Activated naive CD4-positive, alpha-beta T cell (primary cell): Measurements from ENCODE around the gene TMEM222.

Source experiments
- DNase-seq, 4 experiments: peaks; one replicate each; lab custom pipeline; 2025; lab: John Stamatoyannopoulos, UW

TMEM222 gene

DNA sequence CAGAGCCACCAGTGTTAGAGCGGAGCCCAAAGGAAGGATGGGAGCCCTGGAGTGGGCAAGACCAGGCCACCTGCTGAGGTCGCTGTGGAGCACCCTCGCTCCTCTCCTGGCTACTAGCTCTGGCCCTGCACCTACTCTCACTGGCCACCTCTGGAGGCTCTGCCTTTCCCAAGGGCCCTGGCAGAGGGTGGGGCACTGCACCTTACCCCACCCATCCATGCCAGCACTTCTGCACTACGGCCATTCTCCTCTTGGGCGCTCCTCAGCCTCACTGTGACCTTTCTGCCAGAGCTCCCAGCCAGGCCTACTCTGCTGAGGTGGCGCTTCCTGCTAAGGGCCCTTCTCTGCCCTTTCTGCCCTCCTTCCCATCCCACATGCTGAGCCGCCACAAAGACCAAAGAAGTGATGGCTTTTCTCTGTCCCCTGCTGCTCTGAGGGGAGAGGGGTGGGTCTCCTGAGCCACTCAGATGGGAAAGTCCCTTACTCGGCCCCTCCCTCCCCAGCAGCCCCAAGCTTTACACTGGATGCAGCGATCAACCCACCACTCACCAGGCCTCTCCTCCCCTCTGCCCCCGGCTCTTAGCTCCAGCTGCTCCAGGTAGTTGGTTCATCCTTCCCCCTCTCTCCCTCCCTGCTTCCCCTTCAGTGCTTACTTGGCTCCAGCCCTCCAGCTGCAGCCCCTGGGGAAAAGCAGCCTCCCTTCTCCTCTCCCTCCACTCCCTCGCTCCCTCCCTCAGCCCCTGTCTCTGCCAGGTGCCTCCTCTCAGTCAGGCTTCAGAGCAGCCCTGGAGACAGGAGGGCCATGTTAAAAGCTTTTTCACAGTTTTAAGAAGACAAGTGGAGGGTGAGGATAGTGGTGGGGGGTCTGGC lies 14.8 kb upstream of the TMEM222 start:
- no peak for DNase-seq

DNA sequence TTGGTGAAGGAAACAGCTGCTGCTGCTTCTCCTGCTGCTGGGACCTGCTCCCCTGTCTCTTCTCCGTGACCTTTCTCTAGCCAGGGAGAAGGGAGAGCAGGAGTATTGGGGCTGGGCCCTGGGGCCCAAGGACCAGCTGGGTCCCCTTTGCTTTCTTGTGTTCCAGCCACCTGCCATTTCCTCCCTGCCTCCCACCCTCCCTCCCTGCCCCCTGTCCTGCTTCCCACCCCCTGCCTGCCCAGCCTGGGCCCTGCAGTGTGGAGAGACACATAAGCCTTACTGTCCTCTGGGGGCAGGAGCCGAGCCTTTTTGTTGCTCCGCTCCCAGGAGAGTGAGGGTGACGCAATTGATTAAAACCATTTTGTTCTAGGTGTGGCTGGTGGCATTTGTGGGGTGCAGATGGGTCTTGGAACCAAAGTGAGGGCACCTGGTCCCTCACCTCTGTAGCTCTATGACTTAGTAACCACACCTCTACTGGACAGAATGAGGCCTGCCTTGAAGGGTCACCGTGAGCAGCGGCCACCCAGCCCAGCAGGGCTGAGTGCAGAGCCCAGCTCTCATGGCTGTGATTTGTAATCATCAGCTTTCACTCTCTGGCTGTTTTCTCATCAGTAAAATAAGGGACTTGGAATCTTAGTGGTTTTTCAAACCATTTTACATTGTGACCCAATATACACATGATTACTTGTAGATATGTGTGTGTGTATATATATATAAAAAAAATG lies 13.9 kb upstream of the TMEM222 start:
- DNase-seq, result no peak

DNA sequence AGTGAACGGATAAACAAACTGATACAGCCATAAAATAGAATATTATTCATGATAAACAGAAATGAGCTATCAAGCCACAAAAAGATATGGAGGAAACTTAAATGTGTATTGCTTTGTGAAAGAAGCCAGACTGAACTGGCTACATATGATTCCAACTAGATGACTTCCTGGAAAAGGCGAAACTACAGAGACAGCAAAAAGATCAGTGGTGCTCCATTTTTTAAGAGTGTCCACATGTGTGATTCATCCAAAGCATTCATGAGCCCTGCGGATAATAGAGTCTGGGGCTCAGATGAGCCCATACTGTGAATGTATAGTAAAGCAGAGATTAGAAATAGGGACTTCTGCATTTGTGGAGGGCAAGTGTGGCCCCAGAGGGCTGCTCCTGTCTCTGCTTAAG lies 7.8 kb upstream of the TMEM222 start:
- DNase-seq, result no peak

DNA sequence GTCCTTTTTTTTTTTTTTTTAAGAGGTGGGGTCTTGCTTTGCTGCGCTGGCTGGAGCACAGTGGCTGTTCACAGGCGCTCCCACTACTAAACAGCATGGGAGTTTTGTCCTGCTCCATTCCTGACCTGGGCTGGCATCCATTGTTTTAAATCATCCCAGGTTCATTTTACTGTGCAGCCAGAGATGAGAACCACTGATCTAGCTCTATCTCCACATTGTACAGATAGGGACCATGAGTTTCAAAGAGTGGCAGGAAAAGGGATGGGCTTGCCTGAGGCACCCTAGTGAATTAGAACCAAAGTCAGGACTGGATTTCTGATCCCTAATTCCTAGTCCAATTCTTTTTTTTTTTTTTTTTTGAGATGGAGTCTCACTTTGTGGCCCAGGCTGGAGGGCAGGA lies 7.2 kb upstream of the TMEM222 start:
- DNase-seq, result no peak

DNA sequence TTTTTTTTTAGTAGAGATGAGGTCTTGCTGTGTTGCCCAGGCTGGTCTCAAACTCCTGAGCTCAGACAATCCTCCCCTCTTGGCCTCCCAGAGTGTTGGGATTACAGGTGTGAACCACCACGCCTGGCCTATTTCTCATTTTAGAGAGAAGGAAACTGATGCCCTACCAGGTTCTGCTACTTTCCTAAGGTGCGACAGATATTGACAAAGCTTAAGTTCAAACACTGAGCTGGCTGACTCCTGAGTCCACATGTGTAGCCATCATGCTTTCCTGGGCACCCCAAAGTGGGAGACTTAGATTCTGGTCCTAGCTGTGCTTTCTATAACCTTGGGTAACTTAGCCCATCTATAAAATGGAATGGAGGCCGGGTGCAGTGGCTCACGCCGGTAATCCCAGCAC lies 5.1 kb upstream of the TMEM222 start:
- DNase-seq, result no peak

DNA sequence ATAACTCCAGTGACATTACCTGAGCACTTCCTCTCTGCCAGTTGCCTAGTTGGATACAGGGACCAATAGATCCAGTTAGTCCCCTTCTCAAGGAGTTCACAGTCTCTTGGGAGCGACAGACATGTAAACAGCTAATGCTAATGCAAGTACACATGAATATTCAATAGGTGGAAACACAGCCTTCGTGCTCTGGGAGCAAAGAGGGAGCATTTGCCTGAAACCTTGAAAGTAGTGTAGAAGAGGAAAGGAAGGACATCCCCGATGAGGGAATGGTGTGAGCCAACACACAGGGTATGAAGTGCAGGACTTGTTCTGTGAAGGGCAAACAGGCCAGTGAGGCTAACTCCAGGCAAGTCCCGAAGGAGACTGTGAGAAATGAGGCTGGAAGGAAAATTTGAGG lies 3.8 kb upstream of the TMEM222 start:
- no peak for DNase-seq

DNA sequence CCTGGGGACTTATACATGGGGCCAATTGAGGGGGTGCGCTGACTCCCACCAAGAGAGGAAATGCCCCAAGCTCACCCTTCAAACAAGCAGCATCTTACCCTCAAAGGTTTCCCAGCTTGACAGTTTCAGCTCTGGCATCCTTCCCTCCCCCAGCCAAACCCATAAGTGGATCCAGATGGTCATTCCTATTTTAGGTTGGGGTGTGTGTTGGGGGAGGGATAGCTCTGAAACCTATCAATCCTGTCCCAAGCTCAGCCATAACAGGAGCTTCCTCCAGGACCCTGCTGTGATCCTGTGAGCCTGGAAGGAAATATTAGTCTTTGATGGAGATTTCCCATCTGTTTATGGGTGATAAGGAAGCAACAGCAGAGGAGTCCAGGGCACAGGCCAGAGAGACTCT lies 3.4 kb upstream of the TMEM222 start:
- no peak for DNase-seq

DNA sequence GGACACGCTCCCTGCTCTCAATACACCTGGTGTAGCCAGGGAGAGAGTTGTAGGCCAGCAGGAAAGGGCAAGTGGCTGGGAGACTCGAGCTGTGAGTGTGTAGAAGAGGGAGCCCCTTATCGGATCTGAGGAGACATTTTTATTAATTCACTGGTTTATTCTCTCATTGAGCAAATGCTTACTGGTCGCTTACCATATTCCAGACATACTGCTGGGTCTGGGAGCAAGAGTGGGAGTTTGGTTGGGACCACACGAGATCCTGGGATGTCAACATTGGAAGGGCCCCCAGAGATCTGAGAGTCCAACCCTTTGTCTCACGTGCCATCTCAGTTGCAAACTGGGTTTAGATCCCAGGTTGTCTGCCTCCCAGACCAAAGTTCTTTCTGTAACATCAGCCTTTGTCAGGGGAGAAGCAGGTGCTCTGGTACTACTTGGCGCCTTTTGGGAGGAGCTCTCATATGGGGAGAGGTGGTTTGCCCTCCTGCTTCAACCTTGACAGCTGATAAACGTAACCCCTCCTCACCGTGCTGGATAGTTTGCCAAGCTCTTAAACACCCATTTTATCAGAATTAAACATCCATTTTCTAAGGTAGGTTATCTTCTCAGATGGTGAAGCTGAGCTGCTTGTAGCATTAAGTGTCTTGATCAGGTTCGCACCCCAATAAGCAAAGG lies 742 bp downstream of the TMEM222 start:
- no peak for DNase-seq

DNA sequence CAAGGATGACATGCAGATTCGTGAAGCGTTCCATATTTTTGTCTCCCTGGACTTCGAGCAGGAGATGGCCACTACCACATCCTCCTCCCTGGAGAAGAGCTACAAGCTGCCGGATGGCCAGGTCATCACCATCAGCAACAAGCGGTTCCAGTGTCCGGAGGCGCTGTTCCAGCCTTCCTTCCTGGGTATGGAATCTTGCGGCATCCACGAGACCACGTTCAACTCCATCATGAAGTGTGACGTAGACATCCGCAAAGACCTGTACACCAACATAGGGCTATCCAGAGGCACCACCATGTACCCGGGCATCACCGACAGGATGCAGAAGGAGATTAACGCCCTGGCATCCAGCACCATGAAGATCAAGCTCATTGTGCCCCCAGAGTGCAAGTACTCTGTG lies 3.3 kb downstream of the TMEM222 start:
- no peak for DNase-seq

DNA sequence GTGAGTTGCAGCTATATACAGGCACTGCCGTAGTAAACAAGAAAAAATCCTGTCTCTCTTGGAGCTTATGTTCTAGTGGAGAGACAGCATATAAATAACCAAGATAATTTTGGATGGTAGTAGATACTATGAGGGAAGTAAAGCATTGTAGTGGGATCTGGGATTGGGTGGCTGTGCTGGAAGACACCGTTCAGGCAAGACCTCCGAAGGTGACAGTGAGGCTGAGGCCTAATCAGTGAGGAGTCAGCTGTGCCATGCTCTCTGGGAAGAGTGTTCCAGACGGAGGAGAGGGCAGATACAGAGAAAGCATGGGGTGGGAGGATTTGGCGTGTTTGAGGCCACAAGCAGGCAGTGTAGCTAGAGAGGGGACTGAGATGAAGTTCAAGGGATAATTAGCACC lies 6.0 kb downstream of the TMEM222 start:
- no peak for DNase-seq

DNA sequence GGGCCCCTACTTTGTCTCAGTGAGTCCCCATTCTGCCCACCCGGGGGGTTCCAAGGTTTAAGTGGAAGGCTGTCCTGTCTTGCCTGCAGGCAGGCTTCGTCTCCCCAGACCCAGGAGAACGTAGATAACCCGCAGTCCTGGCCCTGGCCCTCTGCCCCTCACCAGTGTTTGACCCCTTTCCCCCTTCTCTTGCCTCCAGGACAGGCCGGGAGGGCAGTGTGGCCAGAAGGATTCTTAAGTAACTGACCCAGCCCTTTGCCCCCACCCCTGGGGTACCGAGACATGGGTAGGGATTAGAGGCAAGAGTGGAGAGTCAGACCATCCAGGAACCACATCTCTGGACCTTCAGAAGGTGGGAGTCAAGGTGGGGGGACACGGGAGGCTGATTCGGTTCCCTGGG lies 8.8 kb downstream of the TMEM222 start:
- DNase-seq, result no peak

DNA sequence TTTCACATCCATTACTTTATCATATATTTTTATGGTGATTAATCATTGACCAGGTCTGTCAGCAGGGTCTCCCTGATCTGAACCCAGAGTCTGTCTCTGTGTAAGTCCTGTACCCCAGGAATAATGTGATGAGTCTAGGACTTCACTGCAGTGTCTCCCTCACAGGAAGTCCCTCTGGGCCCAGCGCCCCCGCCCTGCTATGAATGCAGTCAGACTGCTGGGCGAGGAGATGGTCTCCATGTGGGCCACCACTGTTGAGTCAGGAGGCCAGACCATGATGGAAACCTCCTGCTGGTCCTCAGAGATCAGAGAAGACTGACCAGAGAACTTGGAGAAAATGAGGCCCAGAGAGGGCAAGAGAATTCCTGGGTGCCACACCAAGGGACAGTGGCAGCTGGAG lies 9.5 kb downstream of the TMEM222 start:
- DNase-seq, result no peak

DNA sequence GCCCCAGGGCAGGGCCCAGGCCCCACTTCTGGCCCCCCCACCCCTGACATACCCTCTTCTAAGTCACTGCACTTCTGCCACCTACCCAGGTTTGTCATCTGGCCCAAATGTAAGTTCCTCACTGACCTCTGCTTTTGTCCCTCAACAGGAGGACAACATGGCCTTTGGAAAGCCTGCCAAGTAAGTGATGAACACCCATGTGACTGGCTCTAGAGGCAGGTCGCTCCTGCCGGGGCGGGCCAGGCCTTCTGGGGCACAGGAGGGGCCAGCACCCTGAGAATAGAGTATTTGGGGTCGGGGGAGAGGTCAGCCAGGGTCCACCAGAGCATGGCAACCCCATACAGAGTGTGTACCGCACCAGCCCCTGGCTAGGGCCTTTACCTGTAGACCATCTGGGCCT lies 10.0 kb downstream of the TMEM222 start:
- no peak for DNase-seq

DNA sequence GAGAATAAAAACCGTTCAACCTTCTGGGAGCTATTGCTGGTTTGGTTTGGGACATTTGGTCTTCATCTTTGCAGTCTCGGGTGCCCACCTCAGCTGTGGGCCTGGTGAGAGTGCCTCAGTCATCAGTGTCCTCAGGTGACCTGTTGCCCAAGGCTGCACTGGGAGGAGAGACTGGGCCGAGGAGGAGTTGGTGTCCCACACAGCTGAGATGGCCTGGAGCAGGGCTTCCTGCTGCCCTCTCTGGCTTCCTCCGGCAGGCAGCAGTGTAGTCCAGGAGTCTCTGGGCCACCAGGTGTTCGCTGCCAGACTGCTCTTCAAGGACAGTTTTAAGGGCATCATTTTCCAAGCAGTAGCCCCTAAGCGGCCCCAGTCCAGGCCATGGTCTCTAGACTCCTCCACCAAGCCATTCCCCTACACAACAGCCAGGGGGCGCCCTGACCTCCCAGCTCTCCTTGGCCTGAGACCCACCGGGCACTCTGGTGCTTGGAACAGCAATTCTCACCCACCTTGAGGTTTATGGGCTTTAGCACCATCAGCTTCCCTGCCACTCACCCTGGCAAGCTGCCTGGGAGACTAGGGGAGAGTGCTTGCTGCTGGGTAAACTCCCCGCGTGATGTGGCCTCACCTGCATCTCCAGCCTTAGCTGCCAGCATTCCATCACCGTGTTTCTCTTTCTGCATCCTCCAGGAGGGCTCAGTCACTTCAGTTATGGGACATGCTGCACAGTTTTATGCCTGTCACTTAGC lies 10.7 kb downstream of the TMEM222 start:
- DNase-seq, result peak in 2 of 4 experiments; percentile 39 to 53

DNA sequence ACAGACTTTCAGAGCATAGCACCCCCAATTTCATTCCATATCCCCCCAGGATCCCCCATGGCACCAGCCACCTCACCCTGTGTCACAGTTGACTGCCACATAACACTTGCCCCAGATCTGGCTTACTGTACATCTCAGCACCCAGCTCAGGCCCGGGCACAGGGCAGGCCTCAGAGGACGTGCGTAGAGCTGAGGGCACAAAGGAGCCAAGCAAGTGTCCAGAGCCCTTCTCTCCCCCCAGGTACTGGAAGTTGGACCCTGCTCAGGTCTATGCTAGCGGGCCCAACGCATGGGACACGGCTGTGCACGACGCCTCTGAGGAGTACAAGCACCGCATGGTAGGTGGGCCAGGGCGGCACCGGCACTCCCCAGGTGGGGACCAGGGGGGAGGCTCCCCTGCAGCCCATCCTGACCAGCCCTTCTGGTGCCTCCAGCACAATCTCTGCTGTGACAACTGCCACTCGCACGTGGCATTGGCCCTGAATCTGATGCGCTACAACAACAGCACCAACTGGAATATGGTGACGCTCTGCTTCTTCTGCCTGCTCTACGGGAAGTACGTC lies 11.8 kb downstream of the TMEM222 start:
- DNase-seq, result no peak

DNA sequence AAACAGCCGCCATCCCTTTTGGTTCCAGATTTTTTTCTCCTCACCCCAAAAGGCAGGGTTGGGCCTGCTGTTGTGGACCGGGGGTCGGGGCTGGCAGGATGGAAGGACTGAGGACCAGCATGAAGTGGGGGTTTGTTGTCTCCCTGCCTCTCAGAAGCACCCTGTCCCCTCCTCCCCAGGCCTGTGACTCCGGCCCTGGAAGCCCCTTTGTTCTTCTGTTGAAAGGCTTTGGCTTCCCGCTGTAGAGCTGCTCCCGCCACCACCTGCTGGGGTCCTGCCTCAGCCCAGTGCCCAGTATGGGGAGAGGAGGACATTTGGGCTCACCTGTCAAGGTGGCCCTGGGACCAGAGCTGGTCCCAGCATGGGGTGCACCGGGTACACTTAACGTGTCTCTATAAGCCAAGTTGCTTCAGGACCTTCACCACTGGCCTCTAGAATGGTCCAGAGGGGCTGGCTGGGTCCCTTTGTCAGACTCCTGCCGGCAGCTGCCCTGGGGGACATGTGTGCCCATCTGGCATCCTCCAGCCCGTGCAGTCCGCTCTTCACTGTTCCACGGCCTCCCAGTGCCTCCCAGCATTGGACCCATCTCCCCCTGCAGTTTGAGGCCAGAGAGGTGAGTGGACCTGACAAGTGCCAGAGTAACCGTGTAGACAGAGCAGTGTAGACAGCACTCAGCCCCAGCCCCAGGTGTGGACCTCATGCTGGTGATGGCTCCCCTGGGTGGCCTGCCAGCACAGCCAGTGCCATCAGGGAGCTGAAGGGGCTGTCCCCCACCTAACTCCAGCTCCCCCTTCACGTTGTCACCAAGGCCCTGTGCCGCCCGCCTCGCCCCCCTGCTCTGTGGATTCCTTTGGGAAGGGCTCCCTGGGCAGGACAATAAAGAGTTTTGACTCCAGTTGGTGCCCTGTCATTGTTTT lies 13.8 kb downstream of the TMEM222 start:
- DNase-seq, result no peak

DNA sequence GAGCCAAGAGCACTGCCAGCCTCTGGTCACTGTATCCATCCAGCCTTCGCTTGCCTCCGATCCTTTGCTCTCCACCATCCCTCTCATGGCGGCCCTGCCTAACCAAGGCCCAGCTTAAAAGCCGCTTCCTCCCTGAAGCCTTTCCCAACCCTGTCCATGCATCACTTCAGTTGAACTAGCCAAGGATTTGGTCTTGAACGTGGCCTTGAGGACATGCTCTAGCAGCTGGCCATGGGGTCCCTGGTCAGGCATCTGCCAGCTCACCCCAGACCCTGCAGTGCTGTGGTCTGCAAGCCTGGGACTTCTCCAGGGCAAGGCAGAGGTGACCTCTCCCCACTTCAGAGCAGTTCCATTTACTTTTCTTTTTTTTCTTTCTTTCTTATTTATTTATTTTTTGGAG lies 14.8 kb downstream of the TMEM222 start:
- DNase-seq, result no peak

DNA sequence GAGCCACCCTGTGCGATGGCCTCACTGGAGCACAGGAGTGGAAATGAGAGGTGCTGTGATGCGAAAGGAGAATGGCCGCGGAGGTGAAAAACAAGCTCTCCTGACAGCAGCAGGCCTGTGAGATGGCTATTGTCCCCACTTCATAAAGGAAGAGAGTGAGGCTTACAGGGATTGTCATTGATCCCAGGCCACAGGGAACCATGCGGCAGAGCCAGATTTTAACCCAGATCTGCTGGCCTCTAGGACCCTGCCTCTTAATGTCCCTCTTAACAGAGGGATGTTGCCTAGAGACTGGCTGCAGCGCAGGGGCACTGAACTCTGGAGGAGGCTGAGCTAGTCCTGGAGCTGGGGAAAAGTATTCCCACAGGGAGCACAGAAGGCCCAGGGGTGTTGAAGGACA lies 16.8 kb downstream of the TMEM222 start:
- DNase-seq, result no peak

DNA sequence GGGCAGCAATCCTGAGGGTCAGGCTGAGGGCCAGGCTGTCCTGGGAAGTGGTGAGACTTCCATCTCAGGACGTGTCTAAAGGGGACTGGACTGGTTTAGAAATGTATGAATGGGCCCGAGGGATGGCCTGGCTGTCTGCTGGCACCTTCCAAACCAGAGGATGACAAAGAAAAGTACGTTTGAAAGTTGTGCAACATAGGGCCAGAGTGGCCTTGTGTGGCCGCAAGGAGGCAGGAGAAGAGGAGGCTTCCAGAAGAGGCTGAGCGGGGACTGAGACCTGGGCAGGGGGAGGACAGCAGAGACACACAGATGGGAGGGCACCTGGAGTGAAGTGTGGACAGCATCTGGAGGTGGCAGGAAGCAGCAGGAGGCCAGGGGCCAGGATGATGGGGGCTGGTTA lies 17.2 kb downstream of the TMEM222 start:
- DNase-seq, result no peak

DNA sequence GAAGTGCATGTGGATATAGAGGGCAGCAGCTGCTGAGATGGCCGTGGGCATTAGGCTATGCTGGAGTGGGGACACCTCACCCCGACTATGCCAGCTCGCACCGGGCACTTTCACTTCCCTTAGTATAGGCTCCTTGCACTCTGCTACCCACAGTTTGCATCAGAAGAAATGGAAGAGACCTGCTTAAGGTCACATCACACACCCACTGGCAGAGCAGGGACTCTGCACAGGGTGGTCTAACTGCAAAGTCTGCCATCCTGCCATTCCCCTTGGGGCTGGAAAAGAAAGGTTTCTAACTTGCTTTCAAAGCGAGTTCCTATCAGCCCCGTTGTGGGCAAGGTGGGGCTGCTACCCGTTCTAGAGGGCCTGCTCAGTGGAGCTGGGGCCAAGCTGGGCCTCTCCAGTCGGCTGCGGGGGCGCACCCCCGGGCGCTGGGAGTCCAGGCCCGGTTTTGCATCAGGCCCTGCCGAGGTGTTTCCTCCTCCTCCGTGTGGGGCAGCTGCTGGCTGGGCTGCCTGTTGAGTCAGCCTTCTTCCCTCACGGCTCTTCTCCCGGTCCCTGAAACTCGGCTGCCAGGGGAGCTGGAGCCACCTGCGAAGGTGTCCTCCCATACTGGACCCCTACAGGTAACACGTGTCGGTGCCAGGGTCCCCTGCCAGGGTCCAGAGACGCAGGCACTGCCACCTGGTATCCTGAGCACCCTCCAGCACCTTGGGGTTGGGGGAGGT lies 19.7 kb downstream of the TMEM222 start, which contains the start of gene SYTL1:
SYTL1 (plus strand) TSS at position 498 of the 728 bp plus-strand sequence. CDS start 3,313 bp downstream, outside the sequence.
- DNase-seq, result peak in 2 of 4 experiments; percentile 46 to 58
